GM10266 (cell line): ENCODE data around the gene TMC8.

ENCODE experiments used
- DNase-seq: peaks from one replicate; pipeline ENCODE4 v3.0.0; 2012; ENCODE audit errors: extremely low spot score
- CTCF ChIP-seq: IDR thresholded peaks from 2 replicates; pipeline ENCODE4 v1.5.1; 2012; ENCODE audit warnings: mild to moderate bottlenecking, low read depth; ENCODE audit not compliant: control insufficient read depth, insufficient read depth; ENCODE audit errors: missing control alignments

TMC8 gene

GRCh38 chr17:78129351-78130089, 1.1 kb upstream of the TMC8 start:
- no peak for DNase-seq
- TF ChIP-seq CTCF: no peak

- no peak for TF ChIP-seq CTCF
- DNase-seq: no peak
These were observed 508 bp upstream of the TMC8 start for GRCh38 chr17:78130090-78130436.

- TF ChIP-seq CTCF: no peak
- DNase-seq: peak; percentile 60
These were observed 857 bp downstream of the TMC8 start for GRCh38 chr17:78131172-78132083.

- no peak for TF ChIP-seq CTCF
- DNase-seq: peak; percentile 76
These were observed 1.6 kb downstream of the TMC8 start for GRCh38 chr17:78132084-78132676.

- DNase-seq: no peak
- no peak for TF ChIP-seq CTCF
These were observed 2.2 kb downstream of the TMC8 start for GRCh38 chr17:78132767-78133178.

- no peak for TF ChIP-seq CTCF
- DNase-seq: no peak
These were observed 2.8 kb downstream of the TMC8 start for GRCh38 chr17:78133179-78133951.
